ENCODE data around the gene LMF1. TPM values are rescaled to one million over a fixed set of nuclear protein-coding genes. Genes with fewer than 3 reads are reported as not detected.

The LMF1 gene
- total RNA-seq, 1 donor from 2014 or later = 31.3 TPM

- ATAC-seq = no peak
- DNase-seq (ENCODE audit: low spot score) = no peak
- intact Hi-C loops (cut with DNase I) = no loop called here
Measured at GRCh38 chr16:938752-939151, 32.0 kb downstream of the LMF1 start.

GRCh38 chr16:938136-938535 is 32.6 kb downstream of the LMF1 start:
- intact Hi-C loops (cut with DNase I) = no loop called here
- ATAC-seq = no peak

GRCh38 chr16:937723-938122 is 33.1 kb downstream of the LMF1 start:
- no peak for ATAC-seq
- intact Hi-C loops (cut with DNase I) = no loop called here
- DNase-seq (ENCODE audit: low spot score) = no peak

More at GRCh38 chr16:938136-938535, 32.6 kb downstream of the LMF1 start:
- no peak for DNase-seq (ENCODE audit: low spot score)

GRCh38 chr16:937311-937710 is 33.5 kb downstream of the LMF1 start:
- intact Hi-C loops (cut with DNase I) = no loop called here
- no peak for ATAC-seq
- DNase-seq (ENCODE audit: low spot score) = no peak

GRCh38 chr16:935684-936083 is 35.1 kb downstream of the LMF1 start:
- DNase-seq (ENCODE audit: low spot score) = no peak
- intact Hi-C loops (cut with DNase I) = no loop called here
- no peak for ATAC-seq

GRCh38 chr16:934178-934577 is 36.6 kb downstream of the LMF1 start:
- intact Hi-C loops (cut with DNase I) = no loop called here
- ATAC-seq = no peak
- DNase-seq (ENCODE audit: low spot score) = no peak

GRCh38 chr16:933581-933980 is 37.2 kb downstream of the LMF1 start:
- no peak for DNase-seq (ENCODE audit: low spot score)
- ATAC-seq = no peak
- intact Hi-C loops (cut with DNase I) = no loop called here

- no peak for DNase-seq (ENCODE audit: low spot score)
Measured at GRCh38 chr16:932831-933330, 37.9 kb downstream of the LMF1 start.

GRCh38 chr16:931626-932500 is 38.9 kb downstream of the LMF1 start:
- ATAC-seq (no peak), DNase-seq (ENCODE audit: low spot score) (no peak)
- intact Hi-C loops (cut with DNase I) = no loop called here

More at GRCh38 chr16:932831-933330, 37.9 kb downstream of the LMF1 start:
- no peak for ATAC-seq
- intact Hi-C loops (cut with DNase I) = no loop called here

- ATAC-seq = no peak
- intact Hi-C loops (cut with DNase I) = no loop called here
- DNase-seq (ENCODE audit: low spot score) = no peak
Measured at GRCh38 chr16:931171-931570, 39.6 kb downstream of the LMF1 start.

- no peak for DNase-seq (ENCODE audit: low spot score)
- intact Hi-C loops (cut with DNase I) = no loop called here
- ATAC-seq = no peak
Measured at GRCh38 chr16:930511-930910, 40.3 kb downstream of the LMF1 start.

GRCh38 chr16:930076-930475 is 40.7 kb downstream of the LMF1 start:
- DNase-seq (ENCODE audit: low spot score) = no peak
- intact Hi-C loops (cut with DNase I) = no loop called here
- ATAC-seq = no peak

- intact Hi-C loops (cut with DNase I) = no loop called here
- DNase-seq (ENCODE audit: low spot score) (no peak), ATAC-seq (no peak)
Measured at GRCh38 chr16:929227-930073, 41.3 kb downstream of the LMF1 start.

GRCh38 chr16:928526-928925 is 42.3 kb downstream of the LMF1 start:
- intact Hi-C loops (cut with DNase I) = no loop called here
- ATAC-seq (no peak), DNase-seq (ENCODE audit: low spot score) (no peak)

- intact Hi-C loops (cut with DNase I) = no loop called here
Measured at GRCh38 chr16:927931-928330, 42.9 kb downstream of the LMF1 start.

GRCh38 chr16:927406-927805 is 43.4 kb downstream of the LMF1 start:
- no peak for ATAC-seq
- intact Hi-C loops (cut with DNase I) = no loop called here
- DNase-seq (ENCODE audit: low spot score) = no peak

More at GRCh38 chr16:927931-928330, 42.9 kb downstream of the LMF1 start:
- no peak for ATAC-seq
- no peak for DNase-seq (ENCODE audit: low spot score)

- intact Hi-C loops (cut with DNase I) = no loop called here
- ATAC-seq (no peak), DNase-seq (ENCODE audit: low spot score) (no peak)
Measured at GRCh38 chr16:926715-927114, 44.1 kb downstream of the LMF1 start.

- DNase-seq (ENCODE audit: low spot score) (no peak), ATAC-seq (no peak)
- intact Hi-C loops (cut with DNase I) = no loop called here
Measured at GRCh38 chr16:924806-925205, 46.0 kb downstream of the LMF1 start.

GRCh38 chr16:924063-924462 is 46.7 kb downstream of the LMF1 start:
- intact Hi-C loops (cut with DNase I) = no loop called here
- DNase-seq (ENCODE audit: low spot score) (no peak), ATAC-seq (no peak)

GRCh38 chr16:923184-923583 is 47.6 kb downstream of the LMF1 start:
- DNase-seq (ENCODE audit: low spot score) = no peak
- no peak for ATAC-seq
- intact Hi-C loops (cut with DNase I) = no loop called here
